ENCODE data around the gene FASTK. TPM values are rescaled to one million over a fixed set of nuclear protein-coding genes. Genes with fewer than 3 reads are reported as not detected.

Gene FASTK
- total RNA-seq, 1 experiment from 2014 or later: 63.4 TPM

- DNase-seq (ENCODE audit: extremely low read depth, low read depth): no peak
Measured at GRCh38 chr7:151083071-151083823, 2.6 kb upstream of the FASTK start, which contains the start of gene TMUB1. TMUB1 (minus strand) TSS chr7:151083493; CDS start chr7:151082563, 930 bp downstream.

- no peak for DNase-seq (ENCODE audit: extremely low read depth, low read depth)
Measured at GRCh38 chr7:151082141-151083070, 1.8 kb upstream of the FASTK start.

GRCh38 chr7:151081170-151082101, 827 bp upstream of the FASTK start:
- DNase-seq (ENCODE audit: extremely low read depth, low read depth): no peak

GRCh38 chr7:151080067-151080521, 515 bp downstream of the FASTK start:
- no peak for DNase-seq (ENCODE audit: extremely low read depth, low read depth)

GRCh38 chr7:151079199-151079910, 1.3 kb downstream of the FASTK start:
- no peak for DNase-seq (ENCODE audit: extremely low read depth, low read depth)

- no peak for DNase-seq (ENCODE audit: extremely low read depth, low read depth)
Measured at GRCh38 chr7:151078233-151079040, 2.2 kb downstream of the FASTK start.

GRCh38 chr7:151077705-151078232, 2.8 kb downstream of the FASTK start:
- DNase-seq (ENCODE audit: extremely low read depth, low read depth): no peak

- DNase-seq (ENCODE audit: extremely low read depth, low read depth): no peak
Measured at GRCh38 chr7:151076863-151077704, 3.5 kb downstream of the FASTK start.

- DNase-seq (ENCODE audit: extremely low read depth, low read depth): no peak
Measured at GRCh38 chr7:151075978-151076426, 4.6 kb downstream of the FASTK start.

- DNase-seq (ENCODE audit: extremely low read depth, low read depth): no peak
Measured at GRCh38 chr7:151075662-151075971, 5.0 kb downstream of the FASTK start.

- no peak for DNase-seq (ENCODE audit: extremely low read depth, low read depth)
Measured at GRCh38 chr7:151074817-151075661, 5.6 kb downstream of the FASTK start.

GRCh38 chr7:151073990-151074389, 6.6 kb downstream of the FASTK start:
- no peak for DNase-seq (ENCODE audit: extremely low read depth, low read depth)

GRCh38 chr7:151071032-151071866, 9.4 kb downstream of the FASTK start:
- DNase-seq (ENCODE audit: extremely low read depth, low read depth): no peak

GRCh38 chr7:151070574-151070960, 10.0 kb downstream of the FASTK start:
- no peak for DNase-seq (ENCODE audit: extremely low read depth, low read depth)

GRCh38 chr7:151069841-151070573, 10.6 kb downstream of the FASTK start:
- no peak for DNase-seq (ENCODE audit: extremely low read depth, low read depth)

All from NCI-H460 (cell line).